Gastrocnemius medialis (tissue), 4 donors: ENCODE data around the gene ARAF.

Experiments used
- POLR2A ChIP-seq, 2 donors: fragments of 450-650 bp; IDR thresholded peaks; one replicate each; pipeline ENCODE4 v1.6.1; 2017; ENCODE audit warnings: antibody characterized with exemption in 2 of 2, mild to moderate bottlenecking in 2 of 2, moderate library complexity in 2 of 2
- TF ChIP-seq, protein P1 (sequence below), 5 experiments: fragments of 450-650 bp in 3 of 5; fragments of 200-600 bp in 2 of 5; sonication (generic) in 2 of 5; IDR thresholded peaks in 4 of 5; conservative IDR thresholded peaks in 1 of 5; 1 replicate in 4 of 5; 2 replicates in 1 of 5; pipeline ENCODE4 v1.5.1; 2016 to 2019; ENCODE audit warnings: antibody characterized with exemption in 5 of 5, mild to moderate bottlenecking in 3 of 5, moderate library complexity in 3 of 5

GRCh38 chrX:47561659-47562151, 700 bp downstream of the ARAF start:
- TF ChIP-seq, protein P1, sequence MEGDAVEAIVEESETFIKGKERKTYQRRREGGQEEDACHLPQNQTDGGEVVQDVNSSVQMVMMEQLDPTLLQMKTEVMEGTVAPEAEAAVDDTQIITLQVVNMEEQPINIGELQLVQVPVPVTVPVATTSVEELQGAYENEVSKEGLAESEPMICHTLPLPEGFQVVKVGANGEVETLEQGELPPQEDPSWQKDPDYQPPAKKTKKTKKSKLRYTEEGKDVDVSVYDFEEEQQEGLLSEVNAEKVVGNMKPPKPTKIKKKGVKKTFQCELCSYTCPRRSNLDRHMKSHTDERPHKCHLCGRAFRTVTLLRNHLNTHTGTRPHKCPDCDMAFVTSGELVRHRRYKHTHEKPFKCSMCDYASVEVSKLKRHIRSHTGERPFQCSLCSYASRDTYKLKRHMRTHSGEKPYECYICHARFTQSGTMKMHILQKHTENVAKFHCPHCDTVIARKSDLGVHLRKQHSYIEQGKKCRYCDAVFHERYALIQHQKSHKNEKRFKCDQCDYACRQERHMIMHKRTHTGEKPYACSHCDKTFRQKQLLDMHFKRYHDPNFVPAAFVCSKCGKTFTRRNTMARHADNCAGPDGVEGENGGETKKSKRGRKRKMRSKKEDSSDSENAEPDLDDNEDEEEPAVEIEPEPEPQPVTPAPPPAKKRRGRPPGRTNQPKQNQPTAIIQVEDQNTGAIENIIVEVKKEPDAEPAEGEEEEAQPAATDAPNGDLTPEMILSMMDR (IDR thresholded peaks at IDR 0.05 in 4 of 5, conservative IDR thresholded peaks at IDR 0.05 in 1 of 5), result no peak
- no peak for TF ChIP-seq POLR2A (IDR thresholded peaks at IDR 0.05)
